ENCODE results near the gene AADAC.

- TF ChIP-seq CTCF (optimal IDR thresholded peaks at IDR 0.05 in 1 of 3, IDR thresholded peaks at IDR 0.05 in 1 of 3, conservative IDR thresholded peaks at IDR 0.05 in 1 of 3; ENCODE audit: extremely low read depth in 1 of 3, insufficient read depth in 2 of 3, low read length in 3 of 3) (no peak), EZH2 (IDR thresholded peaks at IDR 0.05; ENCODE audit: low read length) (no peak)
Measured at GRCh38 chr3:151811474-151811873, 2.4 kb upstream of the AADAC start.

Data from keratinocyte (primary cell).